Measurements from ENCODE around the gene ZG16. TPM values are rescaled to one million over a fixed set of nuclear protein-coding genes. Genes with fewer than 3 reads are reported as not detected.

Gene ZG16
- total RNA-seq, 1 experiment from 2014 or later: not detected

DNA sequence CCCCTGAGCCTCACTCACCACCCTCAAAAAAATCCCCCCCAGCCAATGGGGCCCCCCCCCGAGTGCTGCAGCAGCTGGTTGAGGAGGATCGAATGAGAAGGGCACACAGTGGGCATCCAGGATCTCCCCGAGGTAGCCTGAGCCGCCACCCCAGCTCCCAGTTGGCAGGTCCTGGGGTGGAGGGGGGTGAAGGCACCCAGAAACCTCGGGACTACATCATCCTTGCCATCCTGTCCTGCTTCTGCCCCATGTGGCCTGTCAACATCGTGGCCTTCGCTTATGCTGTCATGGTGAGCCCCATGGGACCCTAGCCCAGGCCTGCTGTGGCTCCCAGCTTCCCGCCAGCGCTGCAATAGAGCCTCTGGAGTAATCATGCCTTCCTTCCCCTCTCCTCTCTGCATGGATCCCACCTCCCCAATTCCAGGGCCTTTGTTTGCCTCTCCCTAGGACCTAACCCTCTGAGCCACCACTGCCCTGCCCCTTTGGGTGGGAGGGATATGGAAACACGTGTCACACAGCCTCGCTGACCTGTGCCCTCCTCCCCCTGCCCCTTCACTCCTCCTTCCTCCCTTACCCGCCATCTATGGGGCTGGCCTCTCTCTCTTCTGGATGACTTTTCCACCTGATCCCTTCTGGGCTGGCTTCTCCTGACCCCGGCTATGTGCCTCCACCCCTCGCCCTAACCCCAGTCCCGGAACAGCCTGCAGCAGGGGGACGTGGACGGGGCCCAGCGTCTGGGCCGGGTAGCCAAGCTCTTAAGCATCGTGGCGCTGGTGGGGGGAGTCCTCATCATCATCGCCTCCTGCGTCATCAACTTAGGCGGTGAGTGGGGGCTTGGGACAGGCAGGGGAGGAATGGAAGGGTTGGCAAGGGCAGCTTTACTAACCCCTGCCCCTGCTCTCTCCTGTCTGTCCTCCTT is 35.8 kb downstream of the ZG16 start (continued):
- TF ChIP-seq, protein P1, sequence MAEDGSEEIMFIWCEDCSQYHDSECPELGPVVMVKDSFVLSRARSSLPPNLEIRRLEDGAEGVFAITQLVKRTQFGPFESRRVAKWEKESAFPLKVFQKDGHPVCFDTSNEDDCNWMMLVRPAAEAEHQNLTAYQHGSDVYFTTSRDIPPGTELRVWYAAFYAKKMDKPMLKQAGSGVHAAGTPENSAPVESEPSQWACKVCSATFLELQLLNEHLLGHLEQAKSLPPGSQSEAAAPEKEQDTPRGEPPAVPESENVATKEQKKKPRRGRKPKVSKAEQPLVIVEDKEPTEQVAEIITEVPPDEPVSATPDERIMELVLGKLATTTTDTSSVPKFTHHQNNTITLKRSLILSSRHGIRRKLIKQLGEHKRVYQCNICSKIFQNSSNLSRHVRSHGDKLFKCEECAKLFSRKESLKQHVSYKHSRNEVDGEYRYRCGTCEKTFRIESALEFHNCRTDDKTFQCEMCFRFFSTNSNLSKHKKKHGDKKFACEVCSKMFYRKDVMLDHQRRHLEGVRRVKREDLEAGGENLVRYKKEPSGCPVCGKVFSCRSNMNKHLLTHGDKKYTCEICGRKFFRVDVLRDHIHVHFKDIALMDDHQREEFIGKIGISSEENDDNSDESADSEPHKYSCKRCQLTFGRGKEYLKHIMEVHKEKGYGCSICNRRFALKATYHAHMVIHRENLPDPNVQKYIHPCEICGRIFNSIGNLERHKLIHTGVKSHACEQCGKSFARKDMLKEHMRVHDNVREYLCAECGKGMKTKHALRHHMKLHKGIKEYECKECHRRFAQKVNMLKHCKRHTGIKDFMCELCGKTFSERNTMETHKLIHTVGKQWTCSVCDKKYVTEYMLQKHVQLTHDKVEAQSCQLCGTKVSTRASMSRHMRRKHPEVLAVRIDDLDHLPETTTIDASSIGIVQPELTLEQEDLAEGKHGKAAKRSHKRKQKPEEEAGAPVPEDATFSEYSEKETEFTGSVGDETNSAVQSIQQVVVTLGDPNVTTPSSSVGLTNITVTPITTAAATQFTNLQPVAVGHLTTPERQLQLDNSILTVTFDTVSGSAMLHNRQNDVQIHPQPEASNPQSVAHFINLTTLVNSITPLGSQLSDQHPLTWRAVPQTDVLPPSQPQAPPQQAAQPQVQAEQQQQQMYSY (CRISPR knock-in tag; IDR thresholded peaks at IDR 0.05): no peak
- no peak for TF ChIP-seq NFATC4 (CRISPR knock-in tag; IDR thresholded peaks at IDR 0.05)
- TF ChIP-seq, protein P2, sequence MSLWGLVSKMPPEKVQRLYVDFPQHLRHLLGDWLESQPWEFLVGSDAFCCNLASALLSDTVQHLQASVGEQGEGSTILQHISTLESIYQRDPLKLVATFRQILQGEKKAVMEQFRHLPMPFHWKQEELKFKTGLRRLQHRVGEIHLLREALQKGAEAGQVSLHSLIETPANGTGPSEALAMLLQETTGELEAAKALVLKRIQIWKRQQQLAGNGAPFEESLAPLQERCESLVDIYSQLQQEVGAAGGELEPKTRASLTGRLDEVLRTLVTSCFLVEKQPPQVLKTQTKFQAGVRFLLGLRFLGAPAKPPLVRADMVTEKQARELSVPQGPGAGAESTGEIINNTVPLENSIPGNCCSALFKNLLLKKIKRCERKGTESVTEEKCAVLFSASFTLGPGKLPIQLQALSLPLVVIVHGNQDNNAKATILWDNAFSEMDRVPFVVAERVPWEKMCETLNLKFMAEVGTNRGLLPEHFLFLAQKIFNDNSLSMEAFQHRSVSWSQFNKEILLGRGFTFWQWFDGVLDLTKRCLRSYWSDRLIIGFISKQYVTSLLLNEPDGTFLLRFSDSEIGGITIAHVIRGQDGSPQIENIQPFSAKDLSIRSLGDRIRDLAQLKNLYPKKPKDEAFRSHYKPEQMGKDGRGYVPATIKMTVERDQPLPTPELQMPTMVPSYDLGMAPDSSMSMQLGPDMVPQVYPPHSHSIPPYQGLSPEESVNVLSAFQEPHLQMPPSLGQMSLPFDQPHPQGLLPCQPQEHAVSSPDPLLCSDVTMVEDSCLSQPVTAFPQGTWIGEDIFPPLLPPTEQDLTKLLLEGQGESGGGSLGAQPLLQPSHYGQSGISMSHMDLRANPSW (CRISPR knock-in tag; conservative IDR thresholded peaks at IDR 0.05; ENCODE audit: low read depth): no peak

DNA sequence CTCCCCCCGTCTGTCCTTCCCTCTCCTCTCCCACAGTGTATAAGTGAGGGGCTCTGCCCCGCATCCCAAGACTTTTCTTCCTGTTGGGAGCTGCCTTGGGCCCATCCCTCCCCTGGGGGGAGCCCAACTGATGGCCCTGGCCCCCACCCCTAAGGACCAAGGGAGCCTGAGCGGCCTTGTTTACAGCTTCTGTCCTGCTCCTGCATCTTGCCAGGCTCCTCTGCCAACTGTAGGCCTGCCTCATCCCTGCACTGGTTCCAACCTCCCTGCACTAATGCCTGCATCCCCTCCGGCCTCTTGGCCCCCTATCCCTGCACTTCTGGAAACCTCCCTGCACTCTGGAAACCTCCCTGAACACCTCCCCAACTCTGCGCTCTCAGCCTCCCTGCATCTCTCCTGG is 36.5 kb downstream of the ZG16 start:
- POLR2A ChIA-PET: no interaction called here
- Mint-ChIP-seq H3K4me1 (peaks cover 59% of the 10 kb centered on the region), H3K9me3 (no peaks in the 10 kb centered on the region), H3K4me3 (peak overlapping the region; percentile 94), H3K27ac (peak overlapping the region; percentile 88), H3K27me3 (ENCODE audit: low read depth) (no peaks in the 10 kb centered on the region; the same call in 1 of the 2 replicates), H3K36me3 (peaks cover 20% of the 10 kb centered on the region)
- TF ChIP-seq NR2C2 (CRISPR knock-in tag; IDR thresholded peaks at IDR 0.05) (no peak), ZNF423 (CRISPR knock-in tag; IDR thresholded peaks at IDR 0.05) (no peak), GRHL2 (CRISPR knock-in tag; IDR thresholded peaks at IDR 0.05; ENCODE audit: insufficient replicate concordance, severe bottlenecking) (no peak), ZNF416 (CRISPR knock-in tag; IDR thresholded peaks at IDR 0.05) (no peak)
- TF ChIP-seq, protein P3, sequence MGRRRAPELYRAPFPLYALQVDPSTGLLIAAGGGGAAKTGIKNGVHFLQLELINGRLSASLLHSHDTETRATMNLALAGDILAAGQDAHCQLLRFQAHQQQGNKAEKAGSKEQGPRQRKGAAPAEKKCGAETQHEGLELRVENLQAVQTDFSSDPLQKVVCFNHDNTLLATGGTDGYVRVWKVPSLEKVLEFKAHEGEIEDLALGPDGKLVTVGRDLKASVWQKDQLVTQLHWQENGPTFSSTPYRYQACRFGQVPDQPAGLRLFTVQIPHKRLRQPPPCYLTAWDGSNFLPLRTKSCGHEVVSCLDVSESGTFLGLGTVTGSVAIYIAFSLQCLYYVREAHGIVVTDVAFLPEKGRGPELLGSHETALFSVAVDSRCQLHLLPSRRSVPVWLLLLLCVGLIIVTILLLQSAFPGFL (CRISPR knock-in tag; IDR thresholded peaks at IDR 0.05; ENCODE audit: borderline replicate concordance): no peak
- CTCF ChIA-PET: interaction anchor here (0.9 to 5.7 kb wide), 8 partner anchors 11 to 217 kb away, joined by 3 to 81 read pairs (median 16); partner anchors contain the start of gene TLCD3B
- no peak for DNase-seq (ENCODE audit: low spot score)
- ATAC-seq: no peak

DNA sequence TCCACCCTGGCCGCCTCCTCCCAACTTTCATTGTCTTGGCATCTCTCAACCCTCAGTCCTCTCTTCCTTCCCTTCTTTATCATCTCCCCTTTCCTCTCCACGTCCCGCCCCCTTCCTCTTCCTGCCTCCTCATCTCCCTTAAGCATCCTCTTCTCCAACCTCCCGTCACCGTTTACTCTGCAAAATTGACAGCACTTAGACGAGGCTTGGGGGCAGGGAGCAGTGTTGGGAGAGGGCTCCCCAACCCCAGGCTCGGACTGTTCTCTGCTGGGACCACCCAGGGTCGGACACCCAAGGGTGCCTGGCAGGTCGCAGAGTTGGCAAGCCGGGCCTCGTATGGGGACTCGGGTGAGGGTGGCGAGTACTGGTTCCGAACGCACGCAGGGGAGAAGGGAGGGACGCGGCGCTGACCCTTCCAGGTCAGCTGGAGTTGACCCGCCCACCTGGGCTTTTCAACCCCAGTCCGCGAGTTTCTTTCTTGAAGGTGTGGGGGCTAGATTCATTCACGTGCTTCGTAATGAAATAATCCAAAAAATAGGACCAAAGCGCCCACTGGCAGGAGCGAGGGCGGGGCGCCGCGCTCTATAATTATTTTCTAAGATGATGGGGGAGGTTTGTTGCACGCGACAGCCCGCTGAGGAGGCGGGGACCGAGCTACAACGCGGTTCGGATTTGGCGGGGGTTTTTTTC is 37.1 kb downstream of the ZG16 start:
- ChIA-PET CTCF (interaction anchor here (0.5 to 5.7 kb wide), 27 partner anchors 8 to 250 kb away, joined by 3 to 81 read pairs (median 5); partner anchors contain the start of genes ALDOA, ASPHD1, HIRIP3 and KIF22), POLR2A (interaction anchor here (0.7 to 2.9 kb wide), 5 partner anchors 8 to 273 kb away, joined by 3 to 12 read pairs (median 7); partner anchors contain the start of gene MAZ)
- Mint-ChIP-seq H3K4me1 (peaks cover 59% of the 10 kb centered on the region), H3K4me3 (peak overlapping the region; percentile 94), H3K27ac (peak overlapping the region; percentile 88), H3K9me3 (no peaks in the 10 kb centered on the region), H3K36me3 (peaks cover 25% of the 10 kb centered on the region), H3K27me3 (ENCODE audit: low read depth) (no peaks in the 10 kb centered on the region; the same call in 1 of the 2 replicates)
- ATAC-seq: no peak
- peak; percentile 30 for DNase-seq (ENCODE audit: low spot score)
- TF ChIP-seq TEAD1 (CRISPR knock-in tag; IDR thresholded peaks at IDR 0.05): 0 out of 2 replicates have a peak, but pooled peaks have one; percentile 19
- TF ChIP-seq, protein P4, sequence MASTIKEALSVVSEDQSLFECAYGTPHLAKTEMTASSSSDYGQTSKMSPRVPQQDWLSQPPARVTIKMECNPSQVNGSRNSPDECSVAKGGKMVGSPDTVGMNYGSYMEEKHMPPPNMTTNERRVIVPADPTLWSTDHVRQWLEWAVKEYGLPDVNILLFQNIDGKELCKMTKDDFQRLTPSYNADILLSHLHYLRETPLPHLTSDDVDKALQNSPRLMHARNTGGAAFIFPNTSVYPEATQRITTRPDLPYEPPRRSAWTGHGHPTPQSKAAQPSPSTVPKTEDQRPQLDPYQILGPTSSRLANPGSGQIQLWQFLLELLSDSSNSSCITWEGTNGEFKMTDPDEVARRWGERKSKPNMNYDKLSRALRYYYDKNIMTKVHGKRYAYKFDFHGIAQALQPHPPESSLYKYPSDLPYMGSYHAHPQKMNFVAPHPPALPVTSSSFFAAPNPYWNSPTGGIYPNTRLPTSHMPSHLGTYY (CRISPR knock-in tag; IDR thresholded peaks at IDR 0.05): no peak
- TF ChIP-seq MYBL2 (CRISPR knock-in tag; IDR thresholded peaks at IDR 0.05): 0 out of 2 replicates have a peak, but pooled peaks have one; percentile 34
- TF ChIP-seq, protein P5, sequence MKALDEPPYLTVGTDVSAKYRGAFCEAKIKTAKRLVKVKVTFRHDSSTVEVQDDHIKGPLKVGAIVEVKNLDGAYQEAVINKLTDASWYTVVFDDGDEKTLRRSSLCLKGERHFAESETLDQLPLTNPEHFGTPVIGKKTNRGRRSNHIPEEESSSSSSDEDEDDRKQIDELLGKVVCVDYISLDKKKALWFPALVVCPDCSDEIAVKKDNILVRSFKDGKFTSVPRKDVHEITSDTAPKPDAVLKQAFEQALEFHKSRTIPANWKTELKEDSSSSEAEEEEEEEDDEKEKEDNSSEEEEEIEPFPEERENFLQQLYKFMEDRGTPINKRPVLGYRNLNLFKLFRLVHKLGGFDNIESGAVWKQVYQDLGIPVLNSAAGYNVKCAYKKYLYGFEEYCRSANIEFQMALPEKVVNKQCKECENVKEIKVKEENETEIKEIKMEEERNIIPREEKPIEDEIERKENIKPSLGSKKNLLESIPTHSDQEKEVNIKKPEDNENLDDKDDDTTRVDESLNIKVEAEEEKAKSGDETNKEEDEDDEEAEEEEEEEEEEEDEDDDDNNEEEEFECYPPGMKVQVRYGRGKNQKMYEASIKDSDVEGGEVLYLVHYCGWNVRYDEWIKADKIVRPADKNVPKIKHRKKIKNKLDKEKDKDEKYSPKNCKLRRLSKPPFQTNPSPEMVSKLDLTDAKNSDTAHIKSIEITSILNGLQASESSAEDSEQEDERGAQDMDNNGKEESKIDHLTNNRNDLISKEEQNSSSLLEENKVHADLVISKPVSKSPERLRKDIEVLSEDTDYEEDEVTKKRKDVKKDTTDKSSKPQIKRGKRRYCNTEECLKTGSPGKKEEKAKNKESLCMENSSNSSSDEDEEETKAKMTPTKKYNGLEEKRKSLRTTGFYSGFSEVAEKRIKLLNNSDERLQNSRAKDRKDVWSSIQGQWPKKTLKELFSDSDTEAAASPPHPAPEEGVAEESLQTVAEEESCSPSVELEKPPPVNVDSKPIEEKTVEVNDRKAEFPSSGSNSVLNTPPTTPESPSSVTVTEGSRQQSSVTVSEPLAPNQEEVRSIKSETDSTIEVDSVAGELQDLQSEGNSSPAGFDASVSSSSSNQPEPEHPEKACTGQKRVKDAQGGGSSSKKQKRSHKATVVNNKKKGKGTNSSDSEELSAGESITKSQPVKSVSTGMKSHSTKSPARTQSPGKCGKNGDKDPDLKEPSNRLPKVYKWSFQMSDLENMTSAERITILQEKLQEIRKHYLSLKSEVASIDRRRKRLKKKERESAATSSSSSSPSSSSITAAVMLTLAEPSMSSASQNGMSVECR (CRISPR knock-in tag; IDR thresholded peaks at IDR 0.05; ENCODE audit: borderline replicate concordance): 0 out of 2 replicates have a peak, but pooled peaks have one; percentile 46
- TF ChIP-seq, protein P6, sequence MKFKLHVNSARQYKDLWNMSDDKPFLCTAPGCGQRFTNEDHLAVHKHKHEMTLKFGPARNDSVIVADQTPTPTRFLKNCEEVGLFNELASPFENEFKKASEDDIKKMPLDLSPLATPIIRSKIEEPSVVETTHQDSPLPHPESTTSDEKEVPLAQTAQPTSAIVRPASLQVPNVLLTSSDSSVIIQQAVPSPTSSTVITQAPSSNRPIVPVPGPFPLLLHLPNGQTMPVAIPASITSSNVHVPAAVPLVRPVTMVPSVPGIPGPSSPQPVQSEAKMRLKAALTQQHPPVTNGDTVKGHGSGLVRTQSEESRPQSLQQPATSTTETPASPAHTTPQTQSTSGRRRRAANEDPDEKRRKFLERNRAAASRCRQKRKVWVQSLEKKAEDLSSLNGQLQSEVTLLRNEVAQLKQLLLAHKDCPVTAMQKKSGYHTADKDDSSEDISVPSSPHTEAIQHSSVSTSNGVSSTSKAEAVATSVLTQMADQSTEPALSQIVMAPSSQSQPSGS (CRISPR knock-in tag; IDR thresholded peaks at IDR 0.05; ENCODE audit: borderline replicate concordance, low read depth): no peak
- peak; percentile 85 for TF ChIP-seq ZNF423 (CRISPR knock-in tag; IDR thresholded peaks at IDR 0.05)

Measured in WTC11 (cell line).